Activated naive CD8-positive, alpha-beta T cell (primary cell): ENCODE data around the gene TCEA3.

Experiments used
- H3K27ac Mint-ChIP-seq: one replicate; pipeline ENCODE4 v1.8.0; 2021; ENCODE audit warnings: mixed read lengths
- H3K27me3 Mint-ChIP-seq: one replicate; pipeline ENCODE4 v1.8.0; 2021; ENCODE audit warnings: mixed read lengths
- H3K36me3 Mint-ChIP-seq: one replicate; pipeline ENCODE4 v1.8.0; 2021; ENCODE audit warnings: mixed read lengths
- H3K4me1 Mint-ChIP-seq: one replicate; pipeline ENCODE4 v1.8.0; 2021; ENCODE audit warnings: low read depth, mixed read lengths
- H3K4me3 Mint-ChIP-seq: one replicate; pipeline ENCODE4 v1.8.0; 2021; ENCODE audit warnings: mild to moderate bottlenecking, mixed read lengths
- H3K9me3 Mint-ChIP-seq: one replicate; pipeline ENCODE4 v1.8.0; 2021; ENCODE audit warnings: low read depth, mixed read lengths

Gene TCEA3

GRCh38 chr1:23453455-23454000 lies 29.0 kb upstream of the TCEA3 start:
- Mint-ChIP-seq H3K27me3 (peaks cover 2% of the 10 kb centered on the region), H3K4me3 (no peak overlapping the region), H3K4me1 (peaks cover 18% of the 10 kb centered on the region), H3K36me3 (peaks cover 2% of the 10 kb centered on the region), H3K27ac (no peak overlapping the region), H3K9me3 (no peaks in the 10 kb centered on the region)

- no peak overlapping the region for H3K27ac Mint-ChIP-seq
- peaks cover 18% of the 10 kb centered on the region for H3K4me1 Mint-ChIP-seq
- H3K9me3 Mint-ChIP-seq: no peaks in the 10 kb centered on the region
- H3K27me3 Mint-ChIP-seq: no peaks in the 10 kb centered on the region
- H3K4me3 Mint-ChIP-seq: no peak overlapping the region
- peaks cover 2% of the 10 kb centered on the region for H3K36me3 Mint-ChIP-seq
Measured at GRCh38 chr1:23452011-23452411, 27.5 kb upstream of the TCEA3 start.

- H3K27ac Mint-ChIP-seq: no peak overlapping the region
- peaks cover 17% of the 10 kb centered on the region for H3K4me1 Mint-ChIP-seq
- no peaks in the 10 kb centered on the region for H3K27me3 Mint-ChIP-seq
- no peaks in the 10 kb centered on the region for H3K9me3 Mint-ChIP-seq
- no peak overlapping the region for H3K4me3 Mint-ChIP-seq
- H3K36me3 Mint-ChIP-seq: peaks cover under 1% of the 10 kb centered on the region
Measured at GRCh38 chr1:23451441-23451840, 26.9 kb upstream of the TCEA3 start.

GRCh38 chr1:23450894-23451293 lies 26.3 kb upstream of the TCEA3 start:
- Mint-ChIP-seq H3K36me3 (no peaks in the 10 kb centered on the region), H3K9me3 (no peaks in the 10 kb centered on the region), H3K27ac (no peak overlapping the region)

GRCh38 chr1:23449958-23450357 lies 25.4 kb upstream of the TCEA3 start:
- H3K4me3 Mint-ChIP-seq: no peak overlapping the region
- H3K36me3 Mint-ChIP-seq: no peaks in the 10 kb centered on the region
- H3K27me3 Mint-ChIP-seq: no peaks in the 10 kb centered on the region
- no peaks in the 10 kb centered on the region for H3K9me3 Mint-ChIP-seq
- peaks cover 14% of the 10 kb centered on the region for H3K4me1 Mint-ChIP-seq
- H3K27ac Mint-ChIP-seq: no peak overlapping the region

More at GRCh38 chr1:23450894-23451293, 26.3 kb upstream of the TCEA3 start:
- Mint-ChIP-seq H3K27me3 (no peaks in the 10 kb centered on the region), H3K4me1 (peaks cover 14% of the 10 kb centered on the region), H3K4me3 (no peak overlapping the region)

GRCh38 chr1:23449306-23449705 lies 24.8 kb upstream of the TCEA3 start:
- Mint-ChIP-seq H3K27ac (no peak overlapping the region), H3K4me3 (no peak overlapping the region), H3K27me3 (no peaks in the 10 kb centered on the region), H3K9me3 (no peaks in the 10 kb centered on the region), H3K4me1 (peaks cover 14% of the 10 kb centered on the region), H3K36me3 (no peaks in the 10 kb centered on the region)

- H3K9me3 Mint-ChIP-seq: no peaks in the 10 kb centered on the region
- H3K4me3 Mint-ChIP-seq: no peak overlapping the region
- H3K36me3 Mint-ChIP-seq: no peaks in the 10 kb centered on the region
- peaks cover 14% of the 10 kb centered on the region for H3K4me1 Mint-ChIP-seq
- H3K27ac Mint-ChIP-seq: no peak overlapping the region
- H3K27me3 Mint-ChIP-seq: no peaks in the 10 kb centered on the region
Measured at GRCh38 chr1:23448846-23449245, 24.3 kb upstream of the TCEA3 start.

- Mint-ChIP-seq H3K36me3 (no peaks in the 10 kb centered on the region), H3K4me1 (peaks cover 5% of the 10 kb centered on the region), H3K4me3 (no peak overlapping the region), H3K9me3 (no peaks in the 10 kb centered on the region), H3K27me3 (no peaks in the 10 kb centered on the region), H3K27ac (no peak overlapping the region)
Measured at GRCh38 chr1:23446661-23447310, 22.2 kb upstream of the TCEA3 start.

GRCh38 chr1:23444596-23445390 lies 20.2 kb upstream of the TCEA3 start:
- H3K36me3 Mint-ChIP-seq: no peaks in the 10 kb centered on the region
- H3K9me3 Mint-ChIP-seq: no peaks in the 10 kb centered on the region
- H3K27ac Mint-ChIP-seq: no peak overlapping the region
- no peaks in the 10 kb centered on the region for H3K4me1 Mint-ChIP-seq
- no peak overlapping the region for H3K4me3 Mint-ChIP-seq
- H3K27me3 Mint-ChIP-seq: no peaks in the 10 kb centered on the region

- no peaks in the 10 kb centered on the region for H3K9me3 Mint-ChIP-seq
Measured at GRCh38 chr1:23444104-23444533, 19.6 kb upstream of the TCEA3 start.

GRCh38 chr1:23442751-23443150 lies 18.2 kb upstream of the TCEA3 start:
- Mint-ChIP-seq H3K4me3 (no peak overlapping the region), H3K27me3 (no peaks in the 10 kb centered on the region), H3K27ac (no peak overlapping the region), H3K9me3 (no peaks in the 10 kb centered on the region), H3K4me1 (no peaks in the 10 kb centered on the region), H3K36me3 (no peaks in the 10 kb centered on the region)

More at GRCh38 chr1:23444104-23444533, 19.6 kb upstream of the TCEA3 start:
- no peaks in the 10 kb centered on the region for H3K27me3 Mint-ChIP-seq
- no peaks in the 10 kb centered on the region for H3K36me3 Mint-ChIP-seq
- no peak overlapping the region for H3K27ac Mint-ChIP-seq
- no peak overlapping the region for H3K4me3 Mint-ChIP-seq
- no peaks in the 10 kb centered on the region for H3K4me1 Mint-ChIP-seq

- no peaks in the 10 kb centered on the region for H3K27me3 Mint-ChIP-seq
- no peaks in the 10 kb centered on the region for H3K4me1 Mint-ChIP-seq
- no peak overlapping the region for H3K27ac Mint-ChIP-seq
- no peaks in the 10 kb centered on the region for H3K36me3 Mint-ChIP-seq
- no peaks in the 10 kb centered on the region for H3K9me3 Mint-ChIP-seq
- no peak overlapping the region for H3K4me3 Mint-ChIP-seq
Measured at GRCh38 chr1:23441446-23442148, 17.0 kb upstream of the TCEA3 start.

- Mint-ChIP-seq H3K4me1 (no peaks in the 10 kb centered on the region), H3K36me3 (peaks cover 3% of the 10 kb centered on the region), H3K27ac (no peak overlapping the region), H3K4me3 (no peak overlapping the region), H3K27me3 (no peaks in the 10 kb centered on the region), H3K9me3 (no peaks in the 10 kb centered on the region)
Measured at GRCh38 chr1:23438545-23438944, 14.0 kb upstream of the TCEA3 start.

GRCh38 chr1:23437355-23437664 lies 12.8 kb upstream of the TCEA3 start:
- H3K9me3 Mint-ChIP-seq: no peaks in the 10 kb centered on the region
- H3K27me3 Mint-ChIP-seq: no peaks in the 10 kb centered on the region
- H3K36me3 Mint-ChIP-seq: peaks cover 7% of the 10 kb centered on the region
- H3K27ac Mint-ChIP-seq: no peak overlapping the region
- no peaks in the 10 kb centered on the region for H3K4me1 Mint-ChIP-seq
- no peak overlapping the region for H3K4me3 Mint-ChIP-seq
